ENCODE measurements around the gene INPP5D. TPM values are rescaled to one million over a fixed set of nuclear protein-coding genes. Genes with fewer than 3 reads are reported as not detected.

INPP5D gene
- total RNA-seq, 1 donor: under 0.01 TPM

- Histone ChIP-seq H3K4me3 (ENCODE audit: insufficient read depth, low read length) (no peak overlapping the region), H2AFZ (ENCODE audit: low read length) (no peak overlapping the region), H3K4me1 (ENCODE audit: insufficient read depth, low read length) (no peaks in the 10 kb centered on the region), H3K27me3 (ENCODE audit: insufficient read depth, low read length) (peaks cover 7% of the 10 kb centered on the region), H3K27ac (ENCODE audit: low read depth, low read length) (no peak overlapping the region), H4K20me1 (ENCODE audit: insufficient read depth, low read length) (no peaks in the 10 kb centered on the region), H3K36me3 (ENCODE audit: insufficient read depth, low read length) (no peaks in the 10 kb centered on the region), H3K79me2 (ENCODE audit: insufficient read depth, low read length) (no peaks in the 10 kb centered on the region), H3K4me2 (ENCODE audit: insufficient read depth, low read length) (no peak overlapping the region), H3K9me3 (ENCODE audit: low read depth, low read length) (no peaks in the 10 kb centered on the region)
- TF ChIP-seq CTCF (IDR thresholded peaks at IDR 0.05; ENCODE audit: extremely low read depth, low read depth, low read length): no peak
- no peak for DNase-seq (ENCODE audit: insufficient read length, low spot score, missing footprints)
Measured at GRCh38 chr2:233143700-233144331, 83.7 kb downstream of the INPP5D start.

GRCh38 chr2:233145726-233146125 lies 85.6 kb downstream of the INPP5D start:
- no peak for DNase-seq (ENCODE audit: insufficient read length, low spot score, missing footprints)
- Histone ChIP-seq H3K4me1 (ENCODE audit: insufficient read depth, low read length) (no peaks in the 10 kb centered on the region), H3K27me3 (ENCODE audit: insufficient read depth, low read length) (peaks cover 7% of the 10 kb centered on the region), H3K4me3 (ENCODE audit: insufficient read depth, low read length) (no peak overlapping the region), H3K36me3 (ENCODE audit: insufficient read depth, low read length) (no peaks in the 10 kb centered on the region), H2AFZ (ENCODE audit: low read length) (no peak overlapping the region), H3K79me2 (ENCODE audit: insufficient read depth, low read length) (no peaks in the 10 kb centered on the region), H3K4me2 (ENCODE audit: insufficient read depth, low read length) (no peak overlapping the region), H3K9me3 (ENCODE audit: low read depth, low read length) (no peaks in the 10 kb centered on the region), H4K20me1 (ENCODE audit: insufficient read depth, low read length) (no peaks in the 10 kb centered on the region), H3K27ac (ENCODE audit: low read depth, low read length) (no peak overlapping the region)
- no peak for TF ChIP-seq CTCF (IDR thresholded peaks at IDR 0.05; ENCODE audit: extremely low read depth, low read depth, low read length)

- Histone ChIP-seq H3K4me3 (ENCODE audit: insufficient read depth, low read length) (no peak overlapping the region), H3K79me2 (ENCODE audit: insufficient read depth, low read length) (no peaks in the 10 kb centered on the region), H2AFZ (ENCODE audit: low read length) (no peak overlapping the region), H3K27me3 (ENCODE audit: insufficient read depth, low read length) (peaks cover 7% of the 10 kb centered on the region), H4K20me1 (ENCODE audit: insufficient read depth, low read length) (no peaks in the 10 kb centered on the region), H3K4me1 (ENCODE audit: insufficient read depth, low read length) (no peaks in the 10 kb centered on the region), H3K4me2 (ENCODE audit: insufficient read depth, low read length) (no peak overlapping the region), H3K36me3 (ENCODE audit: insufficient read depth, low read length) (no peaks in the 10 kb centered on the region), H3K9me3 (ENCODE audit: low read depth, low read length) (no peaks in the 10 kb centered on the region), H3K27ac (ENCODE audit: low read depth, low read length) (no peak overlapping the region)
- no peak for TF ChIP-seq CTCF (IDR thresholded peaks at IDR 0.05; ENCODE audit: extremely low read depth, low read depth, low read length)
- DNase-seq (ENCODE audit: insufficient read length, low spot score, missing footprints): no peak
Measured at GRCh38 chr2:233146194-233146593, 86.1 kb downstream of the INPP5D start.

- Histone ChIP-seq H3K9me3 (ENCODE audit: low read depth, low read length) (no peaks in the 10 kb centered on the region), H3K4me1 (ENCODE audit: insufficient read depth, low read length) (no peaks in the 10 kb centered on the region), H4K20me1 (ENCODE audit: insufficient read depth, low read length) (no peaks in the 10 kb centered on the region), H2AFZ (ENCODE audit: low read length) (no peak overlapping the region), H3K79me2 (ENCODE audit: insufficient read depth, low read length) (no peaks in the 10 kb centered on the region), H3K27me3 (ENCODE audit: insufficient read depth, low read length) (peaks cover 4% of the 10 kb centered on the region), H3K4me3 (ENCODE audit: insufficient read depth, low read length) (no peak overlapping the region), H3K4me2 (ENCODE audit: insufficient read depth, low read length) (no peak overlapping the region), H3K36me3 (ENCODE audit: insufficient read depth, low read length) (no peaks in the 10 kb centered on the region), H3K27ac (ENCODE audit: low read depth, low read length) (no peak overlapping the region)
- DNase-seq (ENCODE audit: insufficient read length, low spot score, missing footprints): no peak
- no peak for TF ChIP-seq CTCF (IDR thresholded peaks at IDR 0.05; ENCODE audit: extremely low read depth, low read depth, low read length)
Measured at GRCh38 chr2:233147136-233147828, 87.1 kb downstream of the INPP5D start.
